ENCODE measurements around the gene CDKN3.

GRCh38 chr14:54387328-54387727 lies 9.5 kb upstream of the CDKN3 start:
- TF ChIP-seq CTCF (IDR thresholded peaks at IDR 0.05; ENCODE audit: low read depth, low read length, poor library complexity, severe bottlenecking), result no peak
- no peak for TF ChIP-seq EZH2phosphoT487 (IDR thresholded peaks at IDR 0.05; ENCODE audit: borderline replicate concordance, low read length)

All from DOHH2 (cell line).